ENCODE data around the gene SLC27A4. TPM values are rescaled to one million over a fixed set of nuclear protein-coding genes. Genes with fewer than 3 reads are reported as not detected.

SLC27A4 gene
- total and polyA plus RNA-seq, 4 donors, result 23.1 to 56.8 (median 45.0) TPM

GRCh38 chr9:128385496-128386460 is 45.5 kb downstream of the SLC27A4 start:
- peaks cover 58% of the 10 kb centered on the region for H3K36me3 ChIP-seq (ENCODE audit: control insufficient read depth, insufficient read depth, low read length)
- peak overlapping the region; percentile 70 for H3K27ac ChIP-seq (ENCODE audit: low read depth, low read length)
- peaks cover 90% of the 10 kb centered on the region for H3K4me1 ChIP-seq (ENCODE audit: control insufficient read depth, insufficient read depth, low read length)
- peak in 2 of 6 donors; percentile 88 for DNase-seq (ENCODE audit: low read depth in 4 of 6, low spot score in 6 of 6)
- WGBS (ENCODE audit: insufficient coverage), result 22% methylated on average over 12 of the region's 18 CpGs
- no peaks in the 10 kb centered on the region for H3K9me3 ChIP-seq (ENCODE audit: control insufficient read depth, insufficient read depth, low read length)
- no peak overlapping the region for H3K4me3 ChIP-seq (ENCODE audit: low read depth, low read length)
- H3K27me3 ChIP-seq (ENCODE audit: control insufficient read depth, insufficient read depth, low read length), result peaks cover 3% of the 10 kb centered on the region

- WGBS (ENCODE audit: insufficient coverage), result 73% methylated on average over 7 of the region's 10 CpGs
- Histone ChIP-seq H3K27me3 (ENCODE audit: control insufficient read depth, insufficient read depth, low read length) (peaks cover 9% of the 10 kb centered on the region), H3K9me3 (ENCODE audit: control insufficient read depth, insufficient read depth, low read length) (no peaks in the 10 kb centered on the region), H3K4me1 (ENCODE audit: control insufficient read depth, insufficient read depth, low read length) (peaks cover 91% of the 10 kb centered on the region), H3K4me3 (ENCODE audit: low read depth, low read length) (no peak overlapping the region), H3K27ac (ENCODE audit: low read depth, low read length) (no peak overlapping the region), H3K36me3 (ENCODE audit: control insufficient read depth, insufficient read depth, low read length) (peaks cover 56% of the 10 kb centered on the region)
- DNase-seq (ENCODE audit: low read depth in 4 of 6, low spot score in 6 of 6), result no peak
Observed at GRCh38 chr9:128388150-128388549, 47.8 kb downstream of the SLC27A4 start.

GRCh38 chr9:128389395-128390149 is 49.2 kb downstream of the SLC27A4 start:
- H3K27ac ChIP-seq (ENCODE audit: low read depth, low read length), result peak overlapping the region; percentile 40
- no peak overlapping the region for H3K4me3 ChIP-seq (ENCODE audit: low read depth, low read length)
- peaks cover 53% of the 10 kb centered on the region for H3K36me3 ChIP-seq (ENCODE audit: control insufficient read depth, insufficient read depth, low read length)
- H3K27me3 ChIP-seq (ENCODE audit: control insufficient read depth, insufficient read depth, low read length), result peaks cover 16% of the 10 kb centered on the region
- 68% methylated on average over 9 of the region's 13 CpGs for WGBS (ENCODE audit: insufficient coverage)
- peak in 1 of 6 donors; percentile 46 for DNase-seq (ENCODE audit: low read depth in 4 of 6, low spot score in 6 of 6)
- no peaks in the 10 kb centered on the region for H3K9me3 ChIP-seq (ENCODE audit: control insufficient read depth, insufficient read depth, low read length)
- peaks cover 91% of the 10 kb centered on the region for H3K4me1 ChIP-seq (ENCODE audit: control insufficient read depth, insufficient read depth, low read length)

GRCh38 chr9:128390150-128390812 is 50.0 kb downstream of the SLC27A4 start:
- H3K27ac ChIP-seq (ENCODE audit: low read depth, low read length), result peak overlapping the region; percentile 40
- 61% methylated on average over 5 of the region's 11 CpGs for WGBS (ENCODE audit: insufficient coverage)
- no peaks in the 10 kb centered on the region for H3K9me3 ChIP-seq (ENCODE audit: control insufficient read depth, insufficient read depth, low read length)
- H3K4me1 ChIP-seq (ENCODE audit: control insufficient read depth, insufficient read depth, low read length), result peaks cover 91% of the 10 kb centered on the region
- peaks cover 16% of the 10 kb centered on the region for H3K27me3 ChIP-seq (ENCODE audit: control insufficient read depth, insufficient read depth, low read length)
- no peak for DNase-seq (ENCODE audit: low read depth in 4 of 6, low spot score in 6 of 6)
- no peak overlapping the region for H3K4me3 ChIP-seq (ENCODE audit: low read depth, low read length)
- peaks cover 50% of the 10 kb centered on the region for H3K36me3 ChIP-seq (ENCODE audit: control insufficient read depth, insufficient read depth, low read length)

GRCh38 chr9:128390813-128391711 is 50.7 kb downstream of the SLC27A4 start:
- WGBS (ENCODE audit: insufficient coverage), result 61% methylated on average over 5 of the region's 8 CpGs
- peaks cover 50% of the 10 kb centered on the region for H3K36me3 ChIP-seq (ENCODE audit: control insufficient read depth, insufficient read depth, low read length)

DNA sequence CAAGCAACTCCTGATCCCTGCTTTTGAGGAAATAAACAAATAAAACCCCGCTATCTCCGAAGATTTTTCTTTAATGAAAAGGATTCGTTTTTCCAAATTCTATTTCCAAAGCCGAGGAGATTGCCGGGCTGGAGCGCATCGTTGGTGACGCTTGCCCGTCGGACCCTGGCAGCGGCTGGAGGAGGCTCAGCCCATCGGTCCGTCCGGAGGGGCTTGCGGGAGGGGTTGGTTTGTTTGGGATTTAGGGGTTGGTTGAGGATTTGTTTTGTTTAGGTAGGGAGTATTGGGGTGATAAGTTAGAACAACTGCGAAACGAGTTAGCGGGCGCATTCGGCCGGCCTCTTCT is 51.6 kb downstream of the SLC27A4 start:
- peak in 1 of 6 donors; percentile 46 for DNase-seq (ENCODE audit: low read depth in 4 of 6, low spot score in 6 of 6)
- Histone ChIP-seq H3K9me3 (ENCODE audit: control insufficient read depth, insufficient read depth, low read length) (no peaks in the 10 kb centered on the region), H3K4me3 (ENCODE audit: low read depth, low read length) (peak overlapping the region; percentile 64), H3K27me3 (ENCODE audit: control insufficient read depth, insufficient read depth, low read length) (peaks cover 16% of the 10 kb centered on the region), H3K27ac (ENCODE audit: low read depth, low read length) (peak overlapping the region; percentile 57), H3K4me1 (ENCODE audit: control insufficient read depth, insufficient read depth, low read length) (peaks cover 75% of the 10 kb centered on the region), H3K36me3 (ENCODE audit: control insufficient read depth, insufficient read depth, low read length) (peaks cover 43% of the 10 kb centered on the region)
- WGBS (ENCODE audit: insufficient coverage), result 8% methylated on average over 21 of the region's 21 CpGs

More at GRCh38 chr9:128390813-128391711, 50.7 kb downstream of the SLC27A4 start:
- Histone ChIP-seq H3K27me3 (ENCODE audit: control insufficient read depth, insufficient read depth, low read length) (peaks cover 16% of the 10 kb centered on the region), H3K4me1 (ENCODE audit: control insufficient read depth, insufficient read depth, low read length) (peaks cover 83% of the 10 kb centered on the region), H3K27ac (ENCODE audit: low read depth, low read length) (peak overlapping the region; percentile 57), H3K4me3 (ENCODE audit: low read depth, low read length) (peak overlapping the region; percentile 64), H3K9me3 (ENCODE audit: control insufficient read depth, insufficient read depth, low read length) (no peaks in the 10 kb centered on the region)
- DNase-seq (ENCODE audit: low read depth in 4 of 6, low spot score in 6 of 6), result no peak

GRCh38 chr9:128392302-128393144 is 52.2 kb downstream of the SLC27A4 start:
- Histone ChIP-seq H3K27me3 (ENCODE audit: control insufficient read depth, insufficient read depth, low read length) (peaks cover 16% of the 10 kb centered on the region), H3K4me1 (ENCODE audit: control insufficient read depth, insufficient read depth, low read length) (peaks cover 72% of the 10 kb centered on the region), H3K4me3 (ENCODE audit: low read depth, low read length) (peak overlapping the region; percentile 64), H3K27ac (ENCODE audit: low read depth, low read length) (peak overlapping the region; percentile 70), H3K36me3 (ENCODE audit: control insufficient read depth, insufficient read depth, low read length) (peaks cover 39% of the 10 kb centered on the region), H3K9me3 (ENCODE audit: control insufficient read depth, insufficient read depth, low read length) (no peaks in the 10 kb centered on the region)
- DNase-seq (ENCODE audit: low read depth in 4 of 6, low spot score in 6 of 6), result peak in 1 of 6 donors; percentile 59
- WGBS (ENCODE audit: insufficient coverage), result 4% methylated on average over 88 of the region's 88 CpGs

DNA sequence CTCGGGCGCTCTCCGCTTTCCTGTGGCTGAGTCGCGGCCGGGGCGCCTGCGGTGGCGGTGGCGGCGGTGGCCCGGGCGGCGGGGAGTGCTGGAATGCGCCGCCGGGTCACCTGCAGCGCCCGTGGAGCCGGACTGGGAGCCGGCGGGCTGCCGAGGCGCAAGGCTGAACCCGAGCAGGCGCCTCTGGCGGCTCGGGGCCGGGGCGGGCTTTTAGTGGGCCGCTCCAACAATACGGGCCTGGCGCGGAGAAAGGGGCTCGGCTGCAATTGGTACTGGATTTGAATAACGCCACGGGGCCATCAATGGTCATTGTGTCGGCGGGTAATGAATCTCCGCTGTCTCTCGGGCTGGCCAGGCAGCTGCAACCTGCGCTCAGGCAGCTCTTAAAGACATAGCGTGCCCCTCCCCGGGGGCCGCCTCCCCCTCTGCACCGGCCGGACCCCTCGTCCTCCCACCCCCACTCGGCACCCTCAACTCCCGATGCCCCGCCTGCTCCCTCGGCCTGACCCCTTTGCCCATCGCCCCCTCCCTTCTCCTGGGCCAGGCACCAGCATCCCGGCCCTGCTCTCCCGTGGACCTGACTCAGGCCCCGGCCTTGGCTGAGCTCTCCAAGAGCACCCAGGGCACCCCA is 52.9 kb downstream of the SLC27A4 start:
- Histone ChIP-seq H3K36me3 (ENCODE audit: control insufficient read depth, insufficient read depth, low read length) (peaks cover 31% of the 10 kb centered on the region), H3K27me3 (ENCODE audit: control insufficient read depth, insufficient read depth, low read length) (peaks cover 16% of the 10 kb centered on the region), H3K27ac (ENCODE audit: low read depth, low read length) (peak overlapping the region; percentile 50), H3K4me3 (ENCODE audit: low read depth, low read length) (peak overlapping the region; percentile 64), H3K9me3 (ENCODE audit: control insufficient read depth, insufficient read depth, low read length) (no peaks in the 10 kb centered on the region), H3K4me1 (ENCODE audit: control insufficient read depth, insufficient read depth, low read length) (peaks cover 69% of the 10 kb centered on the region)
- peak in 2 of 6 donors; percentile 75 to 90 for DNase-seq (ENCODE audit: low read depth in 4 of 6, low spot score in 6 of 6)
- WGBS (ENCODE audit: insufficient coverage), result 2% methylated on average over 56 of the region's 56 CpGs

All from spinal cord (tissue), 10 donors.